HG03095 (cell line): ENCODE measurements around the gene ITPR1.

Experiments
- ATAC-seq: cut with Tn5 transposase; IDR thresholded peaks from one replicate; pipeline ENCODE4 v1.9.1; 2021; ENCODE audit warnings: moderate library complexity; ENCODE audit not compliant: unreplicated experiment

ITPR1 gene

GRCh38 chr3:4564928-4565586 is 71.9 kb downstream of the ITPR1 start:
- no peak for ATAC-seq

GRCh38 chr3:4565809-4566501 is 72.8 kb downstream of the ITPR1 start:
- no peak for ATAC-seq

DNA sequence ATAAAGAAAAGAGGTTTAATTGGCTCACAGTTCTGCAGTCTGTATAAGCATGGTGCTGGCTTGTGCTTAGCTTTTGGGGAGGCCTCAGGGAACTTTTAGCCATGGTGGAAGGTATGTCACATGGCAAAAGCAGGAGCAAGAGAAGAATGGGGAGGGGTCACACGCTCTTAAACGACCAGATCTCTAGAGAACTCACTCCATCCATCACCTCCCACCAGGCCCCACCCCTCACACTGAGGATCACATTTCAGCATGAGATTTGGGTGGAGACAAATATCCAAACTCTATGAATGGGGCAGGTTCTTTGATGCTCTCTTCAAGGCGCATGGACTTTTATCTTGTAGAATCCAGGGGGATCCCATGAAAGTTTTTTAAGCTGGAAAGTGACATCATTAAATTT is 75.7 kb downstream of the ITPR1 start:
- ATAC-seq: no peak

GRCh38 chr3:4570840-4571621 is 77.9 kb downstream of the ITPR1 start:
- ATAC-seq: no peak

DNA sequence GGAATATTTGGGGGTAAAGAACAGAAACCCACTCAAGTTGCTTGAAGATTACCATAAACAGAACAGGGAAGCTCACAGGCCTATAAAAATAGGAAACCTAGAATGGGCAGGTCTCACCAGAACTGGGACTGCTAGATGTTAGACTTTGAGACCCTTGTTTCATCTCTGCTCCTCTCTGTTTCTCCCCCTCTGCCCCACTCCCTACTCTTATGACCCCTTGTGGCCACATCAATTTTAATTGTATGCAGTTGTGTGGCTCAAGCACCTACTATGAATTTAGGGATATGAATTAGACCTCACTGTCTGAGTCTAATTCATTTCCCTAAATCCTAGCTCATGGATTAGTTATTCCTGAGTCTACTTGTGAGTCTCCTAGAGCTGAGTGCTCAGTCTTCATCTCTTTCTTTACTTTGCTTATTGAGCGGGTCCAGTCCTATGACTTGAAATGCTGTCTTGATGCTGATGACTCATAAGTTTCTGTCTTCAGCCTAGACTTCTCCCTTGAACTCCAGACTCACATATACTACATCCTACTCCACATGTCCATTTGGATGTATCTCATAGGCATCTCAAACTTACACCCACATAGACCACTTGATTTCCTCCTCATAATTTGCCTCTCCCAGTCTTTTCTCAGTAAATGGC is 78.7 kb downstream of the ITPR1 start:
- peak; percentile 36 for ATAC-seq

- no peak for ATAC-seq
Observed at GRCh38 chr3:4573153-4573552, 80.0 kb downstream of the ITPR1 start.

- ATAC-seq: no peak
Observed at GRCh38 chr3:4574426-4574965, 81.3 kb downstream of the ITPR1 start.

DNA sequence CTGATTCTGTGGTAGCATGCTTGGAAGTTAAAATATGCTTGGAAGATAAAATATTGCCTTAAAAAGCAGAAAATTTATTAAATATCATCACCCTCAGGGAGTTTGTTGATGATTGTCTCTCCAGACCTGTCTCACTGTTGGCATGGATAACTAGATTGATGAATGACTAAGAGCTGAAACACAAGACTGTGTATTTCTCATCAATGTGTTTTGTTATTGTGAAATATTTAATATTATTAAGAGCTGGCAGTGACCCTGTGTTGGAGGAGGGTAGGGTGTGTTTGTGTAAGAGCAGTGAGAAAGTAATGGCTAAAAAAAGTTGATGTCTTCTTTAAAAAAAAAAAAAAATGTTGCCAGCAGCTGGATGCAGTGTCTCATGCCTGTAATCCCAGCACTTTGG is 82.2 kb downstream of the ITPR1 start:
- ATAC-seq: no peak

DNA sequence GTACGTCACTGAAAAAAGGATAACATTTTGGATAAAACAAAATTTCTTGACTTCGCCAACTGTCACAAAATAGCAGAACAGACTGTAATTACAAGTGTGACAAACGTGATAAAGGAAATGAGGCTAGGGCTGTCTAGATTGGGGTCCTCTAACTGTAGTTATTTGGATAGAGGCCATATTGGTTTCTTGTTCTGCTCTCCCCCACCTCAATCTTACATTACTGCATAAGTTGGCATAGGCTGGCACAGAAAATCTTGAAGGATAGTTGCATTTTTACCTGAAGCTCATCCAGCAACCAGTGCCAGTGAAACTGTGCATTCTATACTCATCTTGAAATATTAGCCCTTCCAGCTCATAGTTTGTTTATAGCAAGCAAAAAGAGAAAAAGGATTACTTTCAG is 84.6 kb downstream of the ITPR1 start:
- ATAC-seq: no peak

DNA sequence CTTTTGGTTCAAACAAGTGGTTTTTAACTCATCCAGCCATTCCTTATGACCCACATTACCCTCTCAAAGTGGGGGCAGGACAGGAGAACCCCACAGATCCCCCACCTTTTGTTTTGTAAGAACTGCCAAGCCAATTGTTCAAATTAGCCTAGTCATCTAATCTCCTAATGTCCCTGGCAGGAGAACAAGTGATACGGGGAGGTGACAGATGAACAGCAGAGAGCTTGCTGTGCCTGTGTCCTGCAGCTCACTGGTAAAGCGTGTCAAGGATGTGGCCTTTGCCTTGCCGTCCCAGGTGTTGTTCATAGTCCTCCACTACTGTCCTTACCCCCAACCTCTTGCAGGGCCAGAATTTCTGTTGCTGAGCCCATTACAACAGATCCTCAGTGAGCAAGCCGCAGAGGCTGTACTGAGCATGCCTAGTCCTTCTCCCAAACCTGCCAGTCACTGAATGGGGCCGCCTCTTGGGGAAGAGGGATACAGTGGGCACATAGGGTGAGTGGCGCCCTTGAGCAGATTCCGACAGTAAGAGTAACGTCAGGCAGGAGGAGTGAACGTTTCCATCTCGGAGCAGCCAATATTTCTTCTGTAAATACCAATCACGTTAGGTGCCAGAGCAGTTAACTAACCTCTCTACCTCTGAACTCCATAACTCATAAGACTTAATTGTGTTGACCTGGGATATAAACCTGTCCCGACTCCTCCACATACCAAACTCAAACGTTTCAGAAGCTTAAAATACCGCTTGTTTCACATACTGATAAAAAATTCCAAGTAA is 87.4 kb downstream of the ITPR1 start:
- no peak for ATAC-seq

DNA sequence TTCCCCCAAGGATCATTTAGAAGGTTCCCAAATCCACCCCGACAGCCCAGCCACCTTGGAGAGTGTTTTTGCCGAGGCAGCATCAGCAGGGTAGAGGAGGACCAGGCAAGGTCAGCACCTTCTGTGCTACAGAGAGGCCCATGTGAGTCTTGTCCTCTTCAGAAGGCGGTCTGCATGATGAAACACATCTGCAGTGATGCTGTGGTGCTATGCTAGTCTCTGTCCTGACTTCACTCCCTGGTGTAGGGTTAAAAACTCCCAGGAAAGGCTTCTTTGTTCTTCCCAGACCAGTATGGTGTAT is 87.9 kb downstream of the ITPR1 start:
- ATAC-seq: no peak

- no peak for ATAC-seq
Observed at GRCh38 chr3:4581498-4581897, 88.3 kb downstream of the ITPR1 start.

DNA sequence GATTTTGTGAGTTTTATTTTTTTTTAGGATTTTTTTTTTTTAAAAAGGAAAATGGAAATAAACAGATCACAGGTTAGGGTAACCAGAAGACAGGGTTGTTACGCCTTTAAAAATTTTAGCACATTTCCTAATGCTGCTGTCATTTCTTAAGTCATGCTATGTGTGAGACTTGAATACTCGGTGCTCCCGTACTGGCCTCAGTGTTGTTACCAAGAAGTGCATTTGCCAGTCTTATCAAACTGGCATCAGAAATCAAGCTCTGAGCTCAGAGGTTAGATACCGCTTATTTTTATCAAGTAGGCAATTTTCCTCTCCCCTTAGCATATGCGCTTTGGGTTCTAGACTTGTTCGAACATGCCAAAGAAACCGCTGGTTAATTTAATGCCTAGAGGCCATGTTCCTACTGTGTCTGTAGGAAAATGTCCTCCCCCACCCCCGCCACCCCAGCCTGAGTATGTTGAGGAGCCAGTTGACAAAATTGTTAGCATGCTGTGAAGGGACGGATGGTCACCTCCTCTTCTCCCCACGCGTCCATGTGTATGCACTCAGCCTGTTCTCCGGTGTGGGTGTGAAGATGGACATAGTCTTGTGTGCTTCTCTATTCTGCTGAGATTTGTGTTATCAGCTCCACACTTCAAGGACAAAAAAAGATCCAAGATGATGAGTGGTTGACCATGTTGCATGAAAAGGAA is 88.9 kb downstream of the ITPR1 start:
- ATAC-seq: no peak

DNA sequence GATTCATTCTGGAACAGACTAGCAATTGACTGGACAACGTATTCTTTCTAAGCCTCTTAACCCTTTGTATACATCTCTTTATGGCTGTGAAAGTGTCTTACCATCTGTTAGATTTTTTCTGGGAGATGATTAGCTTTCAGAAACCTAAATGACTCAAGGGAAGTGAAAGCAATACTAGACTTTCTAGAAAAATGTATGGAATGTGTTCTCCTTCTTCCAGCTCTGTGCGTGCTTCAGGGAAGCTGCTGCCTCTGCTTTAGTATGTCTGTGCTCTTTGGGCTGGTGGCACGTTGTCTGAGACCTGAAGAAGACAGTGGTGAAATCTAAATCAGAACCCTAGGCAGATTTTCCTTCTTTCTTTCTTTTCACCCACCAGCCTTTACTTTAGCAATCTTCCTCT is 89.5 kb downstream of the ITPR1 start:
- ATAC-seq: no peak

- no peak for ATAC-seq
Observed at GRCh38 chr3:4583416-4583815, 90.3 kb downstream of the ITPR1 start.

- ATAC-seq: peak; percentile 46
Observed at GRCh38 chr3:4584456-4585249, 91.5 kb downstream of the ITPR1 start.

- ATAC-seq: no peak
Observed at GRCh38 chr3:4586381-4586780, 93.2 kb downstream of the ITPR1 start.

- ATAC-seq: no peak
Observed at GRCh38 chr3:4587061-4587837, 94.1 kb downstream of the ITPR1 start.

GRCh38 chr3:4587838-4588105 is 94.6 kb downstream of the ITPR1 start:
- no peak for ATAC-seq
